GM23338 (cell line): ENCODE measurements around the gene ERRFI1. TPM values are rescaled to one million over a fixed set of nuclear protein-coding genes. Genes with fewer than 3 reads are reported as not detected.
A peak's percentile ranks its signal among the peaks of the same experiment; 100 is the strongest.

ENCODE experiments used
- ATAC-seq: fragments of 200-7000 bp; cut with Tn5 transposase; 3 replicates; pipeline ENCODE4 v1.9.1; 2020
- DNase-seq: peaks from one replicate; pipeline ENCODE4 v3.0.0-alpha.2; 2015; ENCODE audit warnings: low spot score
- H2AFZ ChIP-seq: fragments of 200-600 bp; sonication (generic); 2 replicates; pipeline ENCODE4 v1.8.0; 2016; ENCODE audit warnings: antibody characterized with exemption, mild to moderate bottlenecking, moderate library complexity
- H3F3A ChIP-seq: fragments of 200-600 bp; sonication (generic); replicated peaks from 2 replicates; pipeline ENCODE4 v1.8.0; 2017; ENCODE audit warnings: antibody characterized with exemption, mixed run types, low read depth
- H3K27ac ChIP-seq: fragments of 200-600 bp; sonication (generic); 2 replicates; pipeline ENCODE4 v1.6.1; 2016; ENCODE audit warnings: low read depth
- H3K27me3 ChIP-seq: fragments of 200-600 bp; sonication (generic); 2 replicates; pipeline ENCODE4 v1.8.0; 2016; ENCODE audit warnings: mild to moderate bottlenecking, mixed run types, moderate library complexity; ENCODE audit not compliant: insufficient read depth
- H3K36me3 ChIP-seq: fragments of 200-600 bp; sonication (generic); 2 replicates; pipeline ENCODE4 v1.8.0; 2016; ENCODE audit warnings: mild to moderate bottlenecking; ENCODE audit not compliant: insufficient read depth
- H3K4me1 ChIP-seq: fragments of 200-600 bp; sonication (generic); 2 replicates; pipeline ENCODE4 v1.8.0; 2016; ENCODE audit warnings: mild to moderate bottlenecking, moderate library complexity; ENCODE audit not compliant: insufficient read depth
- H3K4me2 ChIP-seq: fragments of 200-600 bp; sonication (generic); 2 replicates; pipeline ENCODE4 v1.7.1; 2017; ENCODE audit warnings: mixed run types
- H3K4me3 ChIP-seq: fragments of 200-600 bp; sonication (generic); 2 replicates; pipeline ENCODE4 v1.6.1; 2016; ENCODE audit warnings: mixed run types
- H3K79me2 ChIP-seq: fragments of 200-600 bp; sonication (generic); replicated peaks from 2 replicates; pipeline ENCODE4 v1.8.0; 2017; ENCODE audit warnings: mild to moderate bottlenecking; ENCODE audit not compliant: insufficient read depth
- H3K9me2 ChIP-seq: fragments of 200-600 bp; sonication (generic); 2 replicates; pipeline ENCODE4 v1.8.0; 2017; ENCODE audit not compliant: insufficient read depth
- H4K20me1 ChIP-seq: fragments of 200-600 bp; sonication (generic); replicated peaks from 2 replicates; pipeline ENCODE4 v1.8.0; 2017; ENCODE audit warnings: mild to moderate bottlenecking; ENCODE audit not compliant: insufficient read depth
- H3K27ac Mint-ChIP-seq: 2 replicates; pipeline ENCODE4 v1.8.0; 2020; ENCODE audit warnings: inconsistent platforms, mild to moderate bottlenecking, moderate library complexity, mixed read lengths
- H3K27me3 Mint-ChIP-seq: 3 replicates; pipeline ENCODE4 v1.8.0; 2022; ENCODE audit warnings: low read depth, mild to moderate bottlenecking, moderate library complexity, mixed read lengths, inconsistent platforms; ENCODE audit not compliant: insufficient read depth, poor library complexity
- H3K36me3 Mint-ChIP-seq: 3 replicates; pipeline ENCODE4 v1.8.0; 2021; ENCODE audit warnings: low read depth, mild to moderate bottlenecking, inconsistent platforms, moderate library complexity, mixed read lengths
- H3K4me1 Mint-ChIP-seq: 3 replicates; pipeline ENCODE4 v1.8.0; 2020; ENCODE audit warnings: mild to moderate bottlenecking, inconsistent platforms, mixed read lengths
- H3K4me3 Mint-ChIP-seq: 3 replicates; pipeline ENCODE4 v1.8.0; 2021; ENCODE audit warnings: moderate library complexity, mild to moderate bottlenecking, inconsistent platforms, mixed read lengths
- H3K9me3 Mint-ChIP-seq: 3 replicates; pipeline ENCODE4 v1.8.0; 2020; ENCODE audit warnings: moderate library complexity, mild to moderate bottlenecking, inconsistent platforms, mixed read lengths
- JUNB ChIP-seq: IDR thresholded peaks from one replicate; pipeline ENCODE4 v1.6.1; 2016; ENCODE audit warnings: antibody characterized with exemption; ENCODE audit not compliant: unreplicated experiment
- NANOG ChIP-seq: IDR thresholded peaks from 2 replicates; pipeline ENCODE4 v1.6.1; 2016; ENCODE audit warnings: antibody characterized with exemption, borderline replicate concordance
- ZNF462 ChIP-seq: fragments of 250-450 bp; sonication (Bioruptor Pico); IDR thresholded peaks from 2 replicates; pipeline ENCODE4 v1.5.0; 2020; ENCODE audit warnings: mild to moderate bottlenecking, moderate library complexity
- polyA plus RNA-seq: library from polyadenylated mRNA; unstranded; fragments of >200 nt; fragmentation: Nextera tagmentation; extraction: Ambion mirVana; gene quantifications from 2 replicates; pipeline ENCODE4 v1.2.1, GENCODE V29; 2016
- total RNA-seq: library from RNA; depleted of rRNA; stranded (reverse); fragments of >200 nt; shearing (Covaris generic); gene quantifications from 2 replicates; pipeline ENCODE4 v1.2.3, GENCODE V29; 2014
- TF ChIP-seq, protein P1 (sequence below): IDR thresholded peaks from 2 replicates; pipeline ENCODE4 v1.6.1; 2016; ENCODE audit warnings: antibody characterized with exemption

The ERRFI1 gene
- total and polyA plus RNA-seq, 2 experiments from 2014 or later, result 22.9 to 59.8 TPM

DNA sequence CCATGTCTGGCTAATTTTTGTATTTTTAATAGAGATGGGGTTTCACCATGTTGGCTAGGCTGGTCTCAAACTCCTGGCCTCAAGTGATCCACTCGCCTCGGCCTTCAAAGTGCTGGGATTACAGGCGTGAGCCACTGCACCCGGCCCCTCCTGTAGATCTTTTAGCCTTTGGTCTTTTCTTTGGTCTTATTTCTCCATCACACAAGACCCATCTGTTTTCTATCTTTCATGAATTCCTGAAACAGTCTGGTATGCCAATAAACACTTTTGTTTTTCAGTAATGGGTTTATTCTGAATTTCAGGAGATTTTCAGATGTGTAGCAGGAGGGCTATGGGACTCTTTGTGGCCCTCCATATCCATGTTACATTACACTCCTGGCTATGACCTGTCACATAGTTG, 23.2 kb downstream of the ERRFI1 start:
- H3K27me3 Mint-ChIP-seq, result no peaks in the 10 kb centered on the region
- ATAC-seq, result no peak
- H3K27ac Mint-ChIP-seq, result 0 out of 2 replicates have a peak overlapping the region, but pooled peaks have one; percentile 62
- H3K36me3 Mint-ChIP-seq, result peaks cover 3% of the 10 kb centered on the region; the same call in 2 of the 3 replicates
- peaks cover 40% of the 10 kb centered on the region for H3K4me1 ChIP-seq
- DNase-seq, result no peak
- no peaks in the 10 kb centered on the region for H3K9me2 ChIP-seq
- H3K27ac ChIP-seq, result 0 out of 2 replicates have a peak overlapping the region, but pooled peaks have one; percentile 14
- H4K20me1 ChIP-seq, result no peaks in the 10 kb centered on the region; the same call in 1 of the 2 replicates
- TF ChIP-seq NANOG (no peak), JUNB (no peak), ZNF462 (no peak)
- TF ChIP-seq, protein P1, sequence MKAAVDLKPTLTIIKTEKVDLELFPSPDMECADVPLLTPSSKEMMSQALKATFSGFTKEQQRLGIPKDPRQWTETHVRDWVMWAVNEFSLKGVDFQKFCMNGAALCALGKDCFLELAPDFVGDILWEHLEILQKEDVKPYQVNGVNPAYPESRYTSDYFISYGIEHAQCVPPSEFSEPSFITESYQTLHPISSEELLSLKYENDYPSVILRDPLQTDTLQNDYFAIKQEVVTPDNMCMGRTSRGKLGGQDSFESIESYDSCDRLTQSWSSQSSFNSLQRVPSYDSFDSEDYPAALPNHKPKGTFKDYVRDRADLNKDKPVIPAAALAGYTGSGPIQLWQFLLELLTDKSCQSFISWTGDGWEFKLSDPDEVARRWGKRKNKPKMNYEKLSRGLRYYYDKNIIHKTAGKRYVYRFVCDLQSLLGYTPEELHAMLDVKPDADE, result no peak
- no peaks in the 10 kb centered on the region for H3K27me3 ChIP-seq
- H3F3A ChIP-seq, result no peaks in the 10 kb centered on the region
- H3K4me1 Mint-ChIP-seq, result peaks cover 35% of the 10 kb centered on the region
- H3K4me3 ChIP-seq, result no peak overlapping the region
- H3K4me2 ChIP-seq, result no peak overlapping the region
- no peak overlapping the region for H2AFZ ChIP-seq
- H3K79me2 ChIP-seq, result 0 out of 2 replicates have a peak, but pooled peaks cover 2% of the 10 kb centered on the region
- no peaks in the 10 kb centered on the region for H3K36me3 ChIP-seq
- H3K4me3 Mint-ChIP-seq, result no peak overlapping the region
- no peaks in the 10 kb centered on the region; the same call in 2 of the 3 replicates for H3K9me3 Mint-ChIP-seq
